Hindlimb muscle (tissue), 1 donor: ENCODE data around the gene GNAS. TPM values are rescaled to one million over a fixed set of nuclear protein-coding genes. Genes with fewer than 3 reads are reported as not detected.

ENCODE experiments used
- DNase-seq: peaks from one replicate; pipeline ENCODE4 v3.0.0-alpha.2; 2013
- polyA plus RNA-seq: library from polyadenylated mRNA; unstranded; fragments of 120-200 nt; gene quantifications from one replicate; pipeline ENCODE4 v1.2.1, GENCODE V29; 2013; ENCODE audit not compliant: insufficient read length

Gene GNAS
- polyA plus RNA-seq, 1 donor: 3,728 TPM

GRCh38 chr20:58899512-58899911, 47.0 kb downstream of the GNAS start:
- DNase-seq: no peak

- no peak for DNase-seq
Measured at GRCh38 chr20:58900397-58900796, 47.9 kb downstream of the GNAS start.

- DNase-seq: no peak
Measured at GRCh38 chr20:58901488-58902402, 49.2 kb downstream of the GNAS start.

GRCh38 chr20:58903614-58904013, 51.1 kb downstream of the GNAS start:
- DNase-seq: no peak

GRCh38 chr20:58905236-58905635, 52.7 kb downstream of the GNAS start:
- DNase-seq: no peak

GRCh38 chr20:58906111-58906510, 53.6 kb downstream of the GNAS start:
- DNase-seq: no peak

GRCh38 chr20:58906894-58907293, 54.4 kb downstream of the GNAS start:
- no peak for DNase-seq

GRCh38 chr20:58907320-58908137, 55.0 kb downstream of the GNAS start:
- DNase-seq: peak; percentile 92

- no peak for DNase-seq
Measured at GRCh38 chr20:58908221-58908620, 55.7 kb downstream of the GNAS start.

GRCh38 chr20:58908941-58909340, 56.4 kb downstream of the GNAS start:
- no peak for DNase-seq

GRCh38 chr20:58909585-58909984, 57.1 kb downstream of the GNAS start:
- DNase-seq: no peak

- DNase-seq: no peak
Measured at GRCh38 chr20:58910473-58910872, 58.0 kb downstream of the GNAS start.

- no peak for DNase-seq
Measured at GRCh38 chr20:58911309-58911708, 58.8 kb downstream of the GNAS start.

GRCh38 chr20:58911970-58912369, 59.5 kb downstream of the GNAS start:
- no peak for DNase-seq

GRCh38 chr20:58913079-58913478, 60.6 kb downstream of the GNAS start:
- DNase-seq: no peak

GRCh38 chr20:58918621-58919020, 66.1 kb downstream of the GNAS start:
- DNase-seq: no peak

GRCh38 chr20:58921564-58921963, 69.0 kb downstream of the GNAS start:
- no peak for DNase-seq

GRCh38 chr20:58922036-58922435, 69.5 kb downstream of the GNAS start:
- DNase-seq: no peak

- DNase-seq: no peak
Measured at GRCh38 chr20:58923117-58923712, 70.7 kb downstream of the GNAS start.

- DNase-seq: no peak
Measured at GRCh38 chr20:58926802-58927489, 74.4 kb downstream of the GNAS start.

- DNase-seq: no peak
Measured at GRCh38 chr20:58927490-58928061, 75.1 kb downstream of the GNAS start.

- DNase-seq: no peak
Measured at GRCh38 chr20:58930496-58930895, 78.0 kb downstream of the GNAS start.
